D341Med (cell line): Measurements from ENCODE around the gene CENPA.
"Not testable (repeated sequence)": the region's sequence is repeated elsewhere in the genome, so short reads cannot be mapped to it uniquely, and the experiment has no call there.

ENCODE experiments used
- DNase-seq: peaks from one replicate; pipeline ENCODE4 v3.0.0; 2012; ENCODE audit warnings: low spot score

Gene CENPA

GRCh38 chr2:26785431-26786206 lies at the start of gene CENPA:
TSS of gene CENPA (plus strand) at chr2:26786056. CDS start at chr2:26786197, 141 bp downstream.
- DNase-seq = peak; percentile 94

- DNase-seq = no peak
Measured at GRCh38 chr2:26737221-26737620, 48.6 kb upstream of the CENPA start.

GRCh38 chr2:26738481-26738880 lies 47.4 kb upstream of the CENPA start:
- DNase-seq = peak; percentile 78

- DNase-seq = no peak
Measured at GRCh38 chr2:26739514-26739913, 46.3 kb upstream of the CENPA start.

GRCh38 chr2:26740346-26740745 lies 45.5 kb upstream of the CENPA start:
- DNase-seq = no peak

GRCh38 chr2:26740890-26741302 lies 45.0 kb upstream of the CENPA start:
- peak; percentile 82 for DNase-seq

- DNase-seq = no peak
Measured at GRCh38 chr2:26742048-26742770, 43.6 kb upstream of the CENPA start.

GRCh38 chr2:26743852-26744251 lies 42.0 kb upstream of the CENPA start:
- DNase-seq = no peak

- DNase-seq = no peak
Measured at GRCh38 chr2:26744953-26745352, 40.9 kb upstream of the CENPA start.

- DNase-seq = peak; percentile 75
Measured at GRCh38 chr2:26745609-26746327, 40.1 kb upstream of the CENPA start.

- DNase-seq = no peak
Measured at GRCh38 chr2:26746934-26747333, 38.9 kb upstream of the CENPA start.

GRCh38 chr2:26749787-26750420 lies 36.0 kb upstream of the CENPA start:
- DNase-seq = not testable (repeated sequence)

- DNase-seq = not testable (repeated sequence)
Measured at GRCh38 chr2:26750467-26750866, 35.4 kb upstream of the CENPA start.

GRCh38 chr2:26752656-26753055 lies 33.2 kb upstream of the CENPA start:
- no peak for DNase-seq

GRCh38 chr2:26754539-26754938 lies 31.3 kb upstream of the CENPA start:
- no peak for DNase-seq

GRCh38 chr2:26754972-26755670 lies 30.7 kb upstream of the CENPA start:
- no peak for DNase-seq

GRCh38 chr2:26756337-26756736 lies 29.5 kb upstream of the CENPA start:
- no peak for DNase-seq

GRCh38 chr2:26757873-26758789 lies 27.7 kb upstream of the CENPA start:
- no peak for DNase-seq

- no peak for DNase-seq
Measured at GRCh38 chr2:26758790-26759321, 27.0 kb upstream of the CENPA start.

GRCh38 chr2:26759845-26760244 lies 26.0 kb upstream of the CENPA start:
- DNase-seq = no peak
